Upper lobe of right lung (tissue), 1 donor: Measurements from ENCODE around the gene KRTAP5-6. TPM values are rescaled to one million over a fixed set of nuclear protein-coding genes. Genes with fewer than 3 reads are reported as not detected.
"Not testable (repeated sequence)": the region's sequence is repeated elsewhere in the genome, so short reads cannot be mapped to it uniquely, and the experiment has no call there.

ENCODE experiments used
- ATAC-seq: fragments of 200-7000 bp; cut with Tn5 transposase; one replicate; pipeline ENCODE4 v1.9.1; 2020; ENCODE audit warnings: mild to moderate bottlenecking, moderate library complexity
- DNase-seq: peaks from one replicate; pipeline ENCODE4 v3.0.0-alpha.2; 2020
- H3K27ac ChIP-seq: fragments of 200-600 bp; one replicate; pipeline ENCODE4 v1.8.0; 2022
- H3K27me3 ChIP-seq: fragments of 200-600 bp; one replicate; pipeline ENCODE4 v1.8.0; 2022; ENCODE audit warnings: mild to moderate bottlenecking
- H3K36me3 ChIP-seq: fragments of 200-600 bp; one replicate; pipeline ENCODE4 v1.8.0; 2022
- H3K4me1 ChIP-seq: fragments of 200-600 bp; one replicate; pipeline ENCODE4 v1.8.0; 2022
- H3K4me3 ChIP-seq: fragments of 200-600 bp; one replicate; pipeline ENCODE4 v1.8.0; 2022; ENCODE audit warnings: mild to moderate bottlenecking
- H3K9me3 ChIP-seq: fragments of 200-600 bp; one replicate; pipeline ENCODE4 v1.8.0; 2022
- intact Hi-C: fragments of 100-400 bp; cut with DNase I; formaldehyde crosslinking; loops from one replicate; pipeline ENCODE4 v1.11.0; 2022
- total RNA-seq: library from RNA; stranded (reverse); fragmentation: NEBNext Ultra II Directional; extraction: Animal tissue kit (Norgen Biotek cat#: 25700); gene quantifications from one replicate; pipeline ENCODE4 v1.2.1, GENCODE V29; 2021
- TF ChIP-seq, protein P1 (sequence below): fragments of 200-600 bp; IDR thresholded peaks from one replicate; pipeline ENCODE4 v1.8.0; 2022; ENCODE audit warnings: antibody characterized with exemption
- donor health status: DM: no; HTN: yes; CAD: no; lungs with severe emphysema.

Gene KRTAP5-6
- total RNA-seq, 1 donor from 2014 or later, result not detected

DNA sequence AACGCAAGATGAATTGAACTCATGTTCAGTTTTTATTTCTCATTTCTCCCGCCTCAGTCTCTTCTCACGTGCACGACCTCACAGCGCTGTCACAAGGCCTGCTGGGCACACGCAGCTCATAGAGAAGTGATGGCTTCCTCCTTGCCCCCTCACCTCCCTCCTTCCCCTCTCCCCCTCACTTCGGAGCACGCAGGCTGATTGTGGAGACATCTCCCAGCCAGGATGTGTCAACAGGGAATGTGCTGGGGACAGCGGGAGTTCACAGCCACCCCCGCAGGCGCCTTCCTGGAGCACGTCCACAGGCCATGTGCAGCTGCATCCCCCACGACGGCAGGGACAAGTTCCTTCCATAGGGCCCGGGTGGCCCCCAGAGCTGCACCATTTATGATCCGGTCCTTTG lies 29.1 kb upstream of the KRTAP5-6 start:
- no peak for DNase-seq
- no peak overlapping the region for H3K27ac ChIP-seq
- peaks cover 17% of the 10 kb centered on the region for H3K27me3 ChIP-seq
- H3K36me3 ChIP-seq, result no peaks in the 10 kb centered on the region
- H3K4me3 ChIP-seq, result no peak overlapping the region
- TF ChIP-seq, protein P1, sequence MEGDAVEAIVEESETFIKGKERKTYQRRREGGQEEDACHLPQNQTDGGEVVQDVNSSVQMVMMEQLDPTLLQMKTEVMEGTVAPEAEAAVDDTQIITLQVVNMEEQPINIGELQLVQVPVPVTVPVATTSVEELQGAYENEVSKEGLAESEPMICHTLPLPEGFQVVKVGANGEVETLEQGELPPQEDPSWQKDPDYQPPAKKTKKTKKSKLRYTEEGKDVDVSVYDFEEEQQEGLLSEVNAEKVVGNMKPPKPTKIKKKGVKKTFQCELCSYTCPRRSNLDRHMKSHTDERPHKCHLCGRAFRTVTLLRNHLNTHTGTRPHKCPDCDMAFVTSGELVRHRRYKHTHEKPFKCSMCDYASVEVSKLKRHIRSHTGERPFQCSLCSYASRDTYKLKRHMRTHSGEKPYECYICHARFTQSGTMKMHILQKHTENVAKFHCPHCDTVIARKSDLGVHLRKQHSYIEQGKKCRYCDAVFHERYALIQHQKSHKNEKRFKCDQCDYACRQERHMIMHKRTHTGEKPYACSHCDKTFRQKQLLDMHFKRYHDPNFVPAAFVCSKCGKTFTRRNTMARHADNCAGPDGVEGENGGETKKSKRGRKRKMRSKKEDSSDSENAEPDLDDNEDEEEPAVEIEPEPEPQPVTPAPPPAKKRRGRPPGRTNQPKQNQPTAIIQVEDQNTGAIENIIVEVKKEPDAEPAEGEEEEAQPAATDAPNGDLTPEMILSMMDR, result no peak
- H3K4me1 ChIP-seq, result no peaks in the 10 kb centered on the region
- ATAC-seq, result no peak
- intact Hi-C loops, result no loop called here
- no peaks in the 10 kb centered on the region for H3K9me3 ChIP-seq

- Histone ChIP-seq H3K9me3 (no peaks in the 10 kb centered on the region), H3K27me3 (peaks cover 17% of the 10 kb centered on the region), H3K27ac (no peak overlapping the region), H3K36me3 (no peaks in the 10 kb centered on the region), H3K4me1 (no peaks in the 10 kb centered on the region), H3K4me3 (no peak overlapping the region)
- ATAC-seq (no peak), DNase-seq (no peak)
- intact Hi-C loops, result no loop called here
- TF ChIP-seq, protein P1, result no peak
Measured at GRCh38 chr11:1668911-1669473, 28.0 kb upstream of the KRTAP5-6 start.

DNA sequence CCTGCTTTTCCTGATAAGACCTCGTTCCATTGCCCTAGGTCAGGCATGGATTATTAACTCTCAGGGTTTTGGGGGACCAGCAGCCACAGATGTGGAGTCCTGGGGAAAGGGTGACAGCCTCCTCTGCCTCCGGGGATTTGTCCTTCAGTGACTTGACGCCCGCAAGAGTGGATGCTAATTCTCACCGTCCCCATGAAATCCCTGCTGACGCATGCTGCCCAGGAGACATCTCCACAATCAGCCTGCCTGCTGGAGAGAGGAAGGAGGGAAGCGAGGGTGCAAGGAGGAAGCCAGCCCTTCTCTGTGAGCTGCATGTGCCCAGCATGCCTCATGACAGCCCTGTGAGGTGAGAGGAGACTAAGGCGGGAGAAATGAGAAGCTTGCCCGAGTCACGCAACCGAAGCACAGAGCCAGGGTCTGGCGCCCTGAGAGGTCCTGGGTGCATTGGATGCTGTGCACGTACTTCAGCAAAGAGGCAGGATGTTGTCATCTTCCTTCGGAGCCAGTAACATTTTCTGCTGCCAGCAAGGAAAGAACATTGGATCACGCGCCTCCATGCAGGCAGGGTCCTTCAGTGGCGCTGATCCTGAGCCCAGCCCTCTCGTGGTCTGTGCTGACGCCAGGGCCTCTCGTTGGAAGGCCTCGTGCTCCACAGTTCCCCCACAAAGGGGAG lies 27.3 kb upstream of the KRTAP5-6 start:
- no peaks in the 10 kb centered on the region for H3K36me3 ChIP-seq
- intact Hi-C loops, result no loop called here
- DNase-seq (no peak), ATAC-seq (no peak)
- TF ChIP-seq, protein P1, result no peak
- H3K27ac ChIP-seq, result no peak overlapping the region
- peaks cover 19% of the 10 kb centered on the region for H3K27me3 ChIP-seq
- H3K4me3 ChIP-seq, result no peak overlapping the region
- no peaks in the 10 kb centered on the region for H3K9me3 ChIP-seq
- H3K4me1 ChIP-seq, result no peaks in the 10 kb centered on the region

DNA sequence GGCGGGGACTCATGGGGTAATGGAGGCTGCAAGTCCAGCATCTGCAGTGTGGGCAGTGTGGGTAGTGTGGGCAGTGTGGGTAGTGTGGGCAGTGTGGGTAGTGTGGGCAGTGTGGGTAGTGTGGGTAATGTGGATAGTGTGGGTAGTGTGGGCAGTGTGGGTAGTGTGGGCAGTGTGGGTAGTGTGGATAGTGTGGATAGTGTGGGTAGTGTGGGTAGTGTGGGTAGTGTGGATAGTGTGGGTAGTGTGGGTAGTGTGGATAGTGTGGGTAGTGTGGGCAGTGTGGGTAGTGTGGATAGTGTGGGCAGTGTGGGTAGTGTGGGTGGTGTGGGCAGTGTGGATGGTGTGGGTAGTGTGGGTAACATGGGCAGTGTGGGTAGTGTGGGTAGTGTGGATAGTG lies 26.5 kb upstream of the KRTAP5-6 start:
- H3K9me3 ChIP-seq, H3K27ac ChIP-seq, ATAC-seq, H3K4me1 ChIP-seq, DNase-seq, H3K4me3 ChIP-seq, H3K36me3 ChIP-seq, intact Hi-C loops: not testable (repeated sequence)
- peaks cover 22% of the 10 kb centered on the region for H3K27me3 ChIP-seq

- Histone ChIP-seq H3K9me3 (no peaks in the 10 kb centered on the region), H3K4me1 (no peaks in the 10 kb centered on the region), H3K27me3 (peaks cover 22% of the 10 kb centered on the region), H3K27ac (no peak overlapping the region), H3K4me3 (no peak overlapping the region), H3K36me3 (no peaks in the 10 kb centered on the region)
- intact Hi-C loops, result no loop called here
- ATAC-seq (no peak), DNase-seq (no peak)
- TF ChIP-seq, protein P1, result no peak
Measured at GRCh38 chr11:1670905-1671371, 26.1 kb upstream of the KRTAP5-6 start.

DNA sequence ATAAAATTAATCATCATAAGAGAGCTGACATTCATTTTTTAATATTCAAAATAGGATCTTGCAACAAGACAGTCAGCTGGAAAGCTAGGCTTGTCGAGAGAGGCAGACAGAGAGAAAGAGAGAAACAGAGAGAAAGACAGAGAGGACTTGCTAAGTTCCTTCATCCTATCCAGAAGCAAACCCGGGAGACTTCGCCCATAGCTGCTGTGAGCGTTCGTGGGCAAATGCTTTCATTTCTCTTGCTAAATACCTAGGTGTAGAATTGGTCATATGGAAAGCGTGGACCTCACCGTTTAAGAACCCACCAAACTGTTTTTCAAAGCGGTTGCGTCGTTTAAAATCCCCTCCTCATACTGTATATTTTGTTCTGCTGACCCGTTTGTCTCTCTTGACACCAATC lies 25.3 kb upstream of the KRTAP5-6 start:
- Histone ChIP-seq H3K27ac (no peak overlapping the region), H3K9me3 (no peaks in the 10 kb centered on the region), H3K27me3 (peaks cover 28% of the 10 kb centered on the region), H3K4me1 (no peaks in the 10 kb centered on the region), H3K4me3 (no peak overlapping the region), H3K36me3 (no peaks in the 10 kb centered on the region)
- intact Hi-C loops, result no loop called here
- ATAC-seq, result no peak
- TF ChIP-seq, protein P1, result no peak
- DNase-seq, result no peak
